Measurements from ENCODE around the gene HIPK3.

DNA sequence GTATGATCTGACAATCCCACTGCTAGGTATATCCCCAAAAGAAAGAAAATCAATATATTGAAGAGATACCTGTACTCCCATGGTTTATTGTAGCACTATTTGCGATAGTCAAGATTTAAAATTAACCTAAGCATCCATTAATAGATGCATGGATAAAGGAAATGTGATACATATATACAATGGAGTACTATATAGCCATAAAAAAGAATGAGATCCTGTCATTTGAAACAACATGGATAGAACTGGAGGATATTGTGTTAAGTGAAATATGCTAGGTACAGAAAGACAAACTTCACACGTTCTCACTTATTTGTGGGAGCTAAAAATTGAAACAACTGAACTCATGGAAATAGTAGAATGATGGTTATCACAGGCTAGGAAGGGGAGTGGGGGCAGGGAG is 14.6 kb upstream of the HIPK3 start:
- TF ChIP-seq TCF7 (IDR thresholded peaks at IDR 0.05; ENCODE audit: borderline replicate concordance) = no peak
- no peak for TF ChIP-seq EZH2 (IDR thresholded peaks at IDR 0.05; ENCODE audit: borderline replicate concordance, control insufficient read depth, low read depth, low read length)
